ENCODE results near the gene FBXW9.

- TF ChIP-seq POLR2A (IDR thresholded peaks at IDR 0.05) (no peak), POLR2AphosphoS5 (IDR thresholded peaks at IDR 0.05) (no peak)
- TF ChIP-seq, protein P1, sequence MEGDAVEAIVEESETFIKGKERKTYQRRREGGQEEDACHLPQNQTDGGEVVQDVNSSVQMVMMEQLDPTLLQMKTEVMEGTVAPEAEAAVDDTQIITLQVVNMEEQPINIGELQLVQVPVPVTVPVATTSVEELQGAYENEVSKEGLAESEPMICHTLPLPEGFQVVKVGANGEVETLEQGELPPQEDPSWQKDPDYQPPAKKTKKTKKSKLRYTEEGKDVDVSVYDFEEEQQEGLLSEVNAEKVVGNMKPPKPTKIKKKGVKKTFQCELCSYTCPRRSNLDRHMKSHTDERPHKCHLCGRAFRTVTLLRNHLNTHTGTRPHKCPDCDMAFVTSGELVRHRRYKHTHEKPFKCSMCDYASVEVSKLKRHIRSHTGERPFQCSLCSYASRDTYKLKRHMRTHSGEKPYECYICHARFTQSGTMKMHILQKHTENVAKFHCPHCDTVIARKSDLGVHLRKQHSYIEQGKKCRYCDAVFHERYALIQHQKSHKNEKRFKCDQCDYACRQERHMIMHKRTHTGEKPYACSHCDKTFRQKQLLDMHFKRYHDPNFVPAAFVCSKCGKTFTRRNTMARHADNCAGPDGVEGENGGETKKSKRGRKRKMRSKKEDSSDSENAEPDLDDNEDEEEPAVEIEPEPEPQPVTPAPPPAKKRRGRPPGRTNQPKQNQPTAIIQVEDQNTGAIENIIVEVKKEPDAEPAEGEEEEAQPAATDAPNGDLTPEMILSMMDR (IDR thresholded peaks at IDR 0.05), result no peak
Measured at GRCh38 chr19:12695514-12695913, 917 bp downstream of the FBXW9 start.
